Posterior vena cava (tissue), 2 donors: ENCODE results near the gene OR4C12. TPM values are rescaled to one million over a fixed set of nuclear protein-coding genes. Genes with fewer than 3 reads are reported as not detected.
"Not testable (repeated sequence)": the region's sequence is repeated elsewhere in the genome, so short reads cannot be mapped to it uniquely, and the experiment has no call there.

ENCODE experiments used
- DNase-seq: peaks from one replicate; pipeline ENCODE4 v3.0.0-alpha.2; 2020; ENCODE audit warnings: low spot score
- intact Hi-C, 2 donors: fragments of 100-400 bp; cut with DNase I; formaldehyde crosslinking; loops; one replicate each; pipeline versions ENCODE4 v1.14.1 to v1.14.2; 2022 to 2023
- long read RNA-seq, 2 donors: library from polyadenylated mRNA; unstranded; transcript quantifications; one replicate each; pipeline ENCODE4 v2.0.0, GENCODE V29; 2020 to 2021
- total RNA-seq, 2 donors: library from RNA; stranded (reverse); fragmentation: NEBNext Ultra II Directional; extraction: Animal tissue kit (Norgen Biotek cat#: 25700); gene quantifications; one replicate each; pipeline ENCODE4 v1.2.1, GENCODE V29; 2021
- donor health status: DM: yes; HTN: yes; CAD: no.
- donor health status: DM: yes; HTN: yes; CAD: no.

OR4C12 gene
- total RNA-seq = not detected
- long read RNA-seq, donor 1 = 0 reads
- long read RNA-seq, donor 2 = 0 reads

DNA sequence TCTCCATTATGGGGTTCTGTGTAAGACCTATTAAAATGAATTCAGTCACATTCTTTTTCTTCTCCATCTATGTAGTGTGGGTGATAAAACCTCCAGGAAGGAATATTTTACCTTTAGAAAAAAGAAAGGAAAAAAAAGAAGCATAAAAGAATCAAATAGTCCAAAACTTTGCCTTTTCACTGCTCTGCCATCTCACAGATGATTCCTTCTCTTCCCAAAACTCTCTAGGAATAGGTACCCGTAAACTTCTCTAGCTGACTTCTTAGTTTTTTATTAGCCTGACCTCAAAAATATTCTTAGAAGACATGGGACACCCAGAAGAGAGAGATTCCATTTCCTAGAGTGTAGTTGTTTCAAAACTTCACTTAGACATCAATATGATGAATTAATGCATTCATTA is at the start of gene OR4C12:
TSS of gene OR4C12 (minus strand) at position 101 of the 400 bp plus-strand sequence. CDS start at position 67, 34 bp downstream.
- DNase-seq, intact Hi-C loops: not testable (repeated sequence)

- no peak for DNase-seq
- intact Hi-C loops = no loop called here
Observed at GRCh38 chr11:50030193-50030592, 47.9 kb upstream of the OR4C12 start.

DNA sequence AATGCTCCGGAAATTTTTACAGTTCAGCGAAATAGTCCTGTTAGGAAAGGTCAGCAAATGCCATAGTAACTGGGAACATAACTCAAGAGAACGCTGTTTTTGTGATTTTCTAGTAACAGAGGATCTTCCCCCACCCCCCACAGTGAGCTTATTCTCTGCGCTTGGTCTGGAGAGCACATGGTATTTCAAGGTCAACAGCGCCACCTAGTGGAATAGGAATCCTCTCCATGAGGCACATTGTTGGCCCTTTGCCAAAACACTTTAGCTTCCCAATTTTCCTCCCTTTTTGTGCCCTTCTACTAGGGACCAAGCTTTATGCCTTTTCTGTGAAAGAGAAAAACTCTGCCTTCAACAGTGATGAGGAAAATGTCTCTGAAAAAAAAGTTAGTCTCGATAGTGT is 13.2 kb upstream of the OR4C12 start:
- no peak for DNase-seq
- intact Hi-C loops = no loop called here

GRCh38 chr11:49973439-49973838 is 8.9 kb downstream of the OR4C12 start:
- DNase-seq, intact Hi-C loops: not testable (repeated sequence)

DNA sequence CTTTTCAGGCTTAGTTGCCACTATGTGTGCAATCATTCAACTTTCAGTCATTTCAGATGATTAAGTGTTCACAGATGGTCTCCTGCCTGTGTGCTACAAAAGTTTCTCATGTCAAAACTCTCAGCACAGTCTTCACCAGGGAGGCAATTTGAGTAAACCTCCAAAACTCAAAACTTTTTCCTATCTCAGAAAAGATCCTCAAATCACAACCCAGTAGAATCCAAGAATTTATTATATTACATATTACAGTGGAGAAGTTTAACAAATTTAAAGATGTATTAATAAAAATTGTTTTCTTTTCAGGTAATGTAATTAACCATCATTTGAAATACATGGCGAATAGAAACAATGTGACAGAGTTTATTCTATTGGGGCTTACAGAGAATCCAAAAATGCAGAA is 30.2 kb downstream of the OR4C12 start, which contains the start of gene OR4C13:
TSS of gene OR4C13 (plus strand) at position 301 of the 400 bp plus-strand sequence. CDS start at position 333, 32 bp downstream.
- intact Hi-C loops = no loop called here
- DNase-seq = no peak

GRCh38 chr11:49948701-49949100 is 33.6 kb downstream of the OR4C12 start:
- DNase-seq, intact Hi-C loops: not testable (repeated sequence)

Other genes with a start within 250 kb of the OR4C12 start
- gene OR4C13, start 30.1 kb downstream of the OR4C12 start, total RNA-seq = not detected
- gene OR4C45, start 50.3 kb upstream of the OR4C12 start, total RNA-seq = not detected